ENCODE data around the gene DLG4.

DLG4 gene

DNA sequence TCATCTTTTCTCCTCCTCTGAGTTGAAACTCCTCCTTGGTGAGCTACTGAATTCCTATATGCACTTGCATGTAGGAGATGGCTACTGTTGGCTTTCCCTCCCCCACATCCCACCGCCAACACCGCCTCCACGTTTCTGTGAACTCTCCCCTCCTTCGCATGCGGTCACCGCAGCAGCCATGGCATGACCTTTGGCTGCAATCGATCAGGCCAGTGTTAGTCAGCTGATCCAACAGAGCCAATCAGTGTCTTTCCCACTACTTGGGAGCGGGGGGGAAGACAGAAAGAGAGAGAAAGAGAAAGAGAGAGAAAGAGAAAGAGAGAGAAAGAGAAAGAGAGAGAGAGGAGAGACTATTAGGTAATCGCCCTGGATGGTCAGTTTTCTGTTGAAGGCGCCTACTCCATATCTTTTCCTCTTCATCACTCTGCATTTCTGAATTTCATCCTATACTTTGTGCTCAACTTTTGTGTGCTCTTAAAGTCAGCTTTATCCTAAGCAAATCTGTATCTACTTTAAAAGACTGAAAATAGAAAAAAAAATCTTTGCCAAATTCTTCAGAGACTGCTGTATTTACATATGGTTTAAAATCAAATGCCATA is 63.2 kb downstream of the DLG4 start:
- DNase-seq (ENCODE audit: low spot score): no peak

DNA sequence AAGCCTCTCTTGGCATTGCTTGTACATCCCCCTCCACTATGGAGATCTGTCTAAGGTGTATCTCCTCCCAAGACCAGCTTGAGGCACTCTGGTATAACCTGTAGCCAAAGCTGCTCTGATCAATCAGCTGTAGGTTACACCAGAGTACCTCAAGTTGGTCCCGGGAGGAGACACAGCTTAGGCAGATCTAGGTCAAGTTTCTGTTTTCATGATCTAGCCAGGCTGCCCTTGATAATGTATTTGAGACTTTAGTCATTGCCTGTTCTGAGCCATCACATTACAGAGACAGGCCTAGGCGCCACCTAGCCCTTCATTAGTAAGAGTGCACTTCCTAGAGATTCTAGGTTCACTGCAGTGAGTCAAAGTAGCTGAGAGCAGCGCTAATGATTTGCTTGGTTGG is 71.9 kb downstream of the DLG4 start:
- no peak for DNase-seq (ENCODE audit: low spot score)

DNA sequence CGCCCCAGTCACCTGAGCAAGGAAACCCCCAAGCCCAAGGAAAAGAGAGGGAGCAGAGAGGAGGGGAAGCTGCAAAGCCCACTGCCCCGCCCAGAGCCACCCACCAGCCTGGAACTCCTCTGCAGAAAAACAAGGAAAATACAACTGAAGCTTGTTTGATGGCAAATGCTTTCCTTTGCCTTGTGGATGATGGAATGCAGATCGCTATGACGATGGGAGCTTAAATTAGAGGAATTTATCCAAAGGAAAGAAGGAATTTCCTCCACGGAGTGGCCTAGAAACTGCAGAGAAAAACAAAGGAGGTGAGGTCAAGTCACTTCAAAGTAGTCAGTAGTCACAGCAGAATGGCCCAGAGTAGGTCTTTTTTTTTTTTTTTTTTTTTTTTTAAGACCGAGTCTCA is 73.5 kb downstream of the DLG4 start:
- DNase-seq (ENCODE audit: low spot score): no peak

DNA sequence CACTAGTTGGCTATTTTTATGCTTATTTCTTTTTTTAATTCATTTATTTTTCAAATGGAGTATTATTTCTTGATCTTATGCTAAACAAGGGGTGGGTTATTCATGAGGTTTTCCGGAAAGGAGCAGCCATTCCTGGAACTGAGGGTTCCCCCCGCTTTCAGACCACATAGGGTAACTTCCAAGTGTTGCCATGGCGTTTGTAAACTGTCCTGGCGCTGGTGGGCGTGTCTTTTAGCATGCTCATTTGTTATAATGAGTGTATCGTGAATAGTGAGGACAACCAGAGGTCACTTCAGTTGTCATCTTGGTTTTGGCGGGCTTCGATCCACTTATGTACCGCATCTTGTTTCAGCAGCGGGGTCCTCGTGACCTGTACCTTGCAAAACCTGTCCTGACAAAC is 75.4 kb downstream of the DLG4 start:
- DNase-seq (ENCODE audit: low spot score): no peak

DNA sequence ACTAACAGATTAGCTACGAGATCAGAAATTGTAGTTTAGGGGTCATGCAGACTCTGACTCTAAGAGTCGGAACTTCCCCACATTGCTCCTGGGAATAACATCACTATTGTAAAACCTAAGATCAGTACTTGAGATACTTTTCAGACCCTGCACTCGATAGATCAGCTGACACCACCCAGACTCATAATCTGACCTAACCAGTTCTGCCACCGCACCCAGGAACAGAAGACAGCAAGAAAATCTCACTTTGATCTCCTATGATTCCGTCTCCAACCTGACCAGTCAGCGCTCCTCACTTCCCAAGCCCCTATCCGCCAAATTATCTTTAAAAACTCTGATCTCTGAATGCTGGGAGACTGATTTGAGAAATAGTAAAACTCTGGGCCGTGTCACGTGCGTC is 77.8 kb downstream of the DLG4 start:
- DNase-seq (ENCODE audit: low spot score): no peak

DNA sequence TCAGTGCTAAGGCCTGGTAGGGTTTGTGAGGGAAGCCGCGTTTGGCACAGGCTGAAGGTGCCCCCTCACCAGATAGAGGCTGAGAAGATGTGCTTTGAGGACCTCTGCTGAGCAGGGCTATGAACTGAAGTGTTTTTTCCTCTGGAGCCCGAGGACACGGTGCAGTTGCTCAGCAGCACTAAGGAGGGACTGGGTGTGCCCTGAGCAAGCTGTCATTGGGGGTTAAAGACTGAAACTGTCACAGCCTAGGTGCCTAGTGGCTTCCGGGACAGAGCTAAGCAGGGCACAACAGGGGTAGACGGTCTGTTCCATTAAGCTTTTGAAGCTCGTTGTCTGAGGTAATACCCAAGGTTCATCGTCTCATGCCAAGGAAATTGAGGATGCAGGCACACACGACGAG is 80.2 kb downstream of the DLG4 start:
- DNase-seq (ENCODE audit: low spot score): no peak

DNA sequence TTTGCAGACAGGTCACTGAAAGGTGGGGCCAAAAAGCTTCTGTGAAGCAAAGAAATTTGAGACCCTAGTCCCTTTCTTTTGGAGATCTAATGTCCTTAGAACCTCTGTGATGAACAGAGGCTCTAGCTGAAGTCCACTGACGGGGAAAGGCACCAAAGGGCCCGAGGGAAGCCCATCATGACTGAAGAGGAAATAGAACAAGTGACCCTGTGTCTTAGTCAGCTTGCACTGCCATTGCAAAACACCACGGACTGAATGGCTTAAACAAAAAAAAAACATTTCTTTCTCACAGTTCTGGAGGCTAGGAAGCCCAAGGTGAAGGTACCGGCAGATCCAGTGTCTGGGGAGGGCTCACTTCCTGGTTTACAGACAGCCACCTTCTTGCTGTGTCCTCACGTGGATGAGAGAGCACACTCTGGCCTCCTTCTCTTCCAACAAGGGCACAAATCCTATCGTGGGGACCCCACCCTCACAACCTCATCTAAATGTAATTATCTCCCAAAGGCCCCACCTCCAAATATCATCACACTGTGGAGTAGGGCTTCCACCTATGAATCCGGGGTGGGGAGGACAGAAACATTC is 80.7 kb downstream of the DLG4 start:
- DNase-seq (ENCODE audit: low spot score): no peak

DNA sequence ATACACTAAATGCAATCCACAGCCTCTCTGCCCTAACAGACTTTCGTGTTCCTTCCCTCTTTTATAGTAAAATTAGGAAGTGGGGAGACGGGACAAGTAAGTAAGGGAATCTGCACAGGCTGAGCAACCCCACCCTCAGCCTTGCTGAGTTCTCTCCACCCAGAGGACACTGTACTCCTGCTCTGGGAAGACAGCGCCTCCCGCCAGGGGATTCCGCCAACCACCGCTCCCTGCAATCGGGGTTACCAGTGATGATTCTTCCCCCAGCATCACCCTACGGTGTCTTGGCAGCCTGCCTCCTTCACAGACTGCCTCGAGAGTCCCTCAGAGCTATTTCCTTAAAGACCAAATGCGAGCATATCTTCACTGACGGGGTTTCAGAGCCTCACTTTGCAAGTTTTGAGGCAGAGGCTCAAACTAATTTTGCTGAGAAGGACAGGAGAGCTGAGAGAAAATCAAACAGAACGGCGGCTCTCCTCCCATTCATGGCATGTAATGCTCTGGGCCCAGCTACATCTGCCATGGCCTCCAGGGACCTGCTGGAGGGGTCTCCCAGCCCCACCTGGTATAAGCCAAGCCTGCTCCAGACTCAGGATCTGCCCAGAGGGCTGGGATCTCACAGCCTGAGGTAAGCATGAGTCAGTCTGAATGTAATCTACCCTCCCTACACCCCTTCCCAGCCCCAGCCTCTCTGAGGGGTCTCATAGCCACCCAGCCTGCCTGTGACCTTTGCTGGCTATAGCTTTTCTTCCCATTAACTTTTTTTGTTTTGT is 82.3 kb downstream of the DLG4 start:
- no peak for DNase-seq (ENCODE audit: low spot score)

Measured in hematopoietic multipotent progenitor cell treated with erythropoietin and hydrocortisone succinate and interleukin-3 and kit ligand, for 15 days (in vitro differentiated cells).